Measurements from ENCODE around the gene SBK2.

The SBK2 gene

GRCh38 chr19:55495646-55496349 lies 41.1 kb downstream of the SBK2 start:
- Histone ChIP-seq H3K4me1 (peaks cover 5% of the 10 kb centered on the region), H3K4me2 (ENCODE audit: low read length) (no peak overlapping the region), H3K36me3 (ENCODE audit: control insufficient read depth, insufficient read depth, low read length) (no peaks in the 10 kb centered on the region), H3K27me3 (ENCODE audit: control insufficient read depth, insufficient read depth, low read length) (no peaks in the 10 kb centered on the region), H2AFZ (no peak overlapping the region), H3K79me2 (no peaks in the 10 kb centered on the region), H3K4me3 (ENCODE audit: low read depth, low read length) (no peak overlapping the region), H3K27ac (no peak overlapping the region), H3K9ac (no peak overlapping the region), H3K9me3 (ENCODE audit: control insufficient read depth, low read length) (no peaks in the 10 kb centered on the region)
- TF ChIP-seq CTCF (IDR thresholded peaks at IDR 0.05), result no peak

- H3K4me2 ChIP-seq (ENCODE audit: low read length), result no peak overlapping the region
- H3K27me3 ChIP-seq (ENCODE audit: control insufficient read depth, insufficient read depth, low read length), result no peaks in the 10 kb centered on the region
- H3K27ac ChIP-seq, result no peak overlapping the region
- no peak overlapping the region for H2AFZ ChIP-seq
- no peak overlapping the region for H3K9ac ChIP-seq
- no peaks in the 10 kb centered on the region for H3K79me2 ChIP-seq
- TF ChIP-seq CTCF (IDR thresholded peaks at IDR 0.05), result no peak
- peaks cover 5% of the 10 kb centered on the region for H3K4me1 ChIP-seq
- no peaks in the 10 kb centered on the region for H3K9me3 ChIP-seq (ENCODE audit: control insufficient read depth, low read length)
- no peaks in the 10 kb centered on the region for H3K36me3 ChIP-seq (ENCODE audit: control insufficient read depth, insufficient read depth, low read length)
- H3K4me3 ChIP-seq (ENCODE audit: low read depth, low read length), result no peak overlapping the region
Observed at GRCh38 chr19:55494172-55494761, 42.7 kb downstream of the SBK2 start.

- no peak overlapping the region for H3K9ac ChIP-seq
- no peak for TF ChIP-seq CTCF (IDR thresholded peaks at IDR 0.05)
- no peaks in the 10 kb centered on the region for H3K79me2 ChIP-seq
- H2AFZ ChIP-seq, result no peak overlapping the region
- H3K27me3 ChIP-seq (ENCODE audit: control insufficient read depth, insufficient read depth, low read length), result no peaks in the 10 kb centered on the region
- peak overlapping the region; percentile 24 for H3K27ac ChIP-seq
- no peaks in the 10 kb centered on the region for H3K9me3 ChIP-seq (ENCODE audit: control insufficient read depth, low read length)
- H3K4me1 ChIP-seq, result peaks cover 5% of the 10 kb centered on the region
- H3K4me2 ChIP-seq (ENCODE audit: low read length), result no peak overlapping the region
- no peaks in the 10 kb centered on the region for H3K36me3 ChIP-seq (ENCODE audit: control insufficient read depth, insufficient read depth, low read length)
- no peak overlapping the region for H3K4me3 ChIP-seq (ENCODE audit: low read depth, low read length)
Observed at GRCh38 chr19:55493645-55494171, 43.2 kb downstream of the SBK2 start.

- Histone ChIP-seq H3K27me3 (ENCODE audit: control insufficient read depth, insufficient read depth, low read length) (no peaks in the 10 kb centered on the region), H3K4me3 (ENCODE audit: low read depth, low read length) (no peak overlapping the region), H2AFZ (no peak overlapping the region), H3K4me2 (ENCODE audit: low read length) (no peak overlapping the region), H3K79me2 (no peaks in the 10 kb centered on the region), H3K9me3 (ENCODE audit: control insufficient read depth, low read length) (no peaks in the 10 kb centered on the region), H3K9ac (no peak overlapping the region), H3K27ac (peak overlapping the region; percentile 24), H3K36me3 (ENCODE audit: control insufficient read depth, insufficient read depth, low read length) (no peaks in the 10 kb centered on the region), H3K4me1 (peaks cover 5% of the 10 kb centered on the region)
- no peak for TF ChIP-seq CTCF (IDR thresholded peaks at IDR 0.05)
Observed at GRCh38 chr19:55493052-55493644, 43.8 kb downstream of the SBK2 start.

All from parathyroid adenoma (tissue), 2 donors.